22Rv1 (cell line): ENCODE results near the gene MAP3K9.

Experiments used
- CTCF ChIP-seq: fragments of 450-650 bp; IDR thresholded peaks from 2 replicates; pipeline ENCODE4 v1.5.1; 2017; ENCODE audit warnings: mild to moderate bottlenecking
- ZFX ChIP-seq: fragments of 450-650 bp; IDR thresholded peaks from 2 replicates; pipeline ENCODE4 v1.6.1; 2017; ENCODE audit warnings: antibody characterized with exemption, borderline replicate concordance

GRCh38 chr14:70855486-70855885, 46.2 kb upstream of the MAP3K9 start:
- TF ChIP-seq CTCF: peak; percentile 13; the same call in 1 of the 2 replicates
- TF ChIP-seq ZFX: no peak
